ES-I3 (cell line): ENCODE data around the gene SMIM5.

ENCODE experiments used
- H3K36me3 ChIP-seq: 2 replicates; pipeline ENCODE4 v1.6.1; 2013; ENCODE audit warnings: mild to moderate bottlenecking, low read length, control low read depth, moderate library complexity; ENCODE audit not compliant: insufficient read depth
- H3K4me1 ChIP-seq: 2 replicates; pipeline ENCODE4 v1.6.1; 2013; ENCODE audit warnings: mild to moderate bottlenecking, control low read depth, low read length; ENCODE audit not compliant: insufficient read depth
- H3K9ac ChIP-seq: 2 replicates; pipeline ENCODE4 v1.6.1; 2013; ENCODE audit warnings: low read depth, mild to moderate bottlenecking, low read length, moderate library complexity
- H3K9me3 ChIP-seq: 2 replicates; pipeline ENCODE4 v1.6.1; 2013; ENCODE audit warnings: mild to moderate bottlenecking, low read length, moderate library complexity; ENCODE audit not compliant: control insufficient read depth, insufficient read depth

SMIM5 gene

GRCh38 chr17:75647921-75648320, 14.7 kb downstream of the SMIM5 start:
- no peaks in the 10 kb centered on the region for H3K9me3 ChIP-seq
- peaks cover 29% of the 10 kb centered on the region for H3K4me1 ChIP-seq
- no peak overlapping the region for H3K9ac ChIP-seq
- peaks cover 10% of the 10 kb centered on the region; the same call in 1 of the 2 replicates for H3K36me3 ChIP-seq

DNA sequence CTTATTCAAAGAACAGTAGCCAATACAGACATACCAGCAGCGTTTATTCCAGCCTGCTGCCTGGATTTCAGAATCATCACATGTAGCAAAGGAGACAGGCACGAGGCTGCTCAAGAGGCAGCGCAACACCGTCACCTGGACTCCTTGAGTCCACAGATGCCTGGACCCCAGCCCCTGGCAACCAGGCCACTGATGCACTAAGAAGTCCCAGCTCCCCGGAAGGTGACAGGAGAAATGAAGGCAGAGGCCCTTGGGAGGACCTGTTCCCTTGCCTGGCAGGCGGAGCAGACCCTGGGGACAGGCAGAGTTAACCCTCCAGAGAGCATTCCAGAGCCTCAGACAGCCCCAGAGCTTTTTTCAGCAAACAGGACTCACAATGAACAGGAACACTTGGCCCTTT, 16.5 kb downstream of the SMIM5 start:
- Histone ChIP-seq H3K4me1 (peaks cover 20% of the 10 kb centered on the region; the same call in 1 of the 2 replicates), H3K9me3 (no peaks in the 10 kb centered on the region), H3K9ac (no peak overlapping the region), H3K36me3 (peaks cover 8% of the 10 kb centered on the region; the same call in 1 of the 2 replicates)

DNA sequence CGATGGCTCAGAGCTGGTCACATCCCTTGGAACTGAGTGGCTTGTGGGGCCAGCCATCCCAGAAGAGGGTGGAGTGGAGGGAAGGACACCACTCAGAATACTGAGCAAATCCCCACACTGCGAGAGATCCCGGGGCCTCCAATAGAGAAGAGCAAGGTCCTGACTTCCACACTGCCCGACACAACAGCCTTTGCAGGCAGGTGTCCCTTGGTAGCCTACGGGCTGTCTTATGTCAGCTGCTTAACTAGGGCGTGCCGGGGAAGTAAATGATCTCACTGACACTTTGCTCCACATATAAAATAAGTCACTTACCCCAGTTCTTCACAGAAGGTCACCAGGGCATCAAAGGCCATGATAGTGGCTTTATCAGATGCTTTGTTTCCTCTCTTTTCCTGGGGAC, 17.6 kb downstream of the SMIM5 start:
- Histone ChIP-seq H3K36me3 (peaks cover 8% of the 10 kb centered on the region; the same call in 1 of the 2 replicates), H3K4me1 (peaks cover 11% of the 10 kb centered on the region; the same call in 1 of the 2 replicates), H3K9ac (no peak overlapping the region), H3K9me3 (no peaks in the 10 kb centered on the region)

DNA sequence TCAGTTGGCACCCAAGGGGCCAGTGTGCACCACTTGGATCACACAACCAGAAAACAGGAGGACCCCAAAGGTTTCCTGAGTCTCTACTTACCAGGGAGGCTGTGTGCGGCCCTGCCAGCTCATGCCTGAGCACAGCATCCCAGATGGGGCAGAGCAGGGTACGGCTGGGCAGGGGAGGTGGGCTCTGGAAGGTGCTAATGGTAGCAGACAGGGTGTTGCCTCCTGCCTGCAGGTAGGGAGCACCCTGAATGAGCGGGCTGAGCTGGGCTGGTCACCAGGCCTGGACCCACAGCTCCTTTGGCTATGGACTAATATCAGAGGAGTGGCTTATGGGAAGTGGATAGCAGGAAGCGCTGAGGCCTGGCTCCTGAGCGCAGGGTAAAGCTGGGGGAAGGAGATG, 19.1 kb downstream of the SMIM5 start:
- Histone ChIP-seq H3K4me1 (no peaks in the 10 kb centered on the region), H3K9me3 (no peaks in the 10 kb centered on the region), H3K9ac (no peak overlapping the region), H3K36me3 (peaks cover 11% of the 10 kb centered on the region)

- H3K9me3 ChIP-seq: no peaks in the 10 kb centered on the region
- H3K36me3 ChIP-seq: peaks cover 12% of the 10 kb centered on the region
- H3K9ac ChIP-seq: no peak overlapping the region
- no peaks in the 10 kb centered on the region for H3K4me1 ChIP-seq
These were observed 19.8 kb downstream of the SMIM5 start for GRCh38 chr17:75652934-75653549.

GRCh38 chr17:75654176-75654575, 20.9 kb downstream of the SMIM5 start:
- H3K4me1 ChIP-seq: no peaks in the 10 kb centered on the region
- peaks cover 17% of the 10 kb centered on the region for H3K36me3 ChIP-seq
- no peaks in the 10 kb centered on the region for H3K9me3 ChIP-seq
- no peak overlapping the region for H3K9ac ChIP-seq

DNA sequence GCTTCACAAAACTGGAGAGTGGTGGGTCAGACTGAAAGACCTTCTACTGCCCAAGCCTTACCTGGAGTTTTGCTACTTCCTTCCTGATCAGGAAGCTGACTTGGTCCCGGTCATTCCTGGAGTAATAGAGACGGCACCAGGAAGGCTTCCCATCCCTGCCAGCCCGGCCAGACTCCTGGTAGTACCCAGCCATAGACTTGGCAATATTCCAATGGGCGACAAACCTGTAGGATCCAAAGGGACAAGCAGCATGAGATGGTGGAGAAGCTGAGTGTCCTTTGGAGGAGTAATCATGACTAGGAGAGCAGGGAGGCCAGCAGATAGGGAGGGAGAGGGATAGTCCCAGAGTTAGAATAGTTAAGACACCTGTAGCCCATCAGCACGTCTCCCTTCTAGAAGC, 25.0 kb downstream of the SMIM5 start:
- Histone ChIP-seq H3K9me3 (no peaks in the 10 kb centered on the region), H3K36me3 (peaks cover 32% of the 10 kb centered on the region), H3K4me1 (no peaks in the 10 kb centered on the region), H3K9ac (no peak overlapping the region)

- Histone ChIP-seq H3K36me3 (peaks cover 35% of the 10 kb centered on the region), H3K9ac (no peak overlapping the region)
These were observed 28.3 kb downstream of the SMIM5 start for GRCh38 chr17:75661531-75661930.

GRCh38 chr17:75662511-75662910, 29.3 kb downstream of the SMIM5 start:
- Histone ChIP-seq H3K4me1 (no peaks in the 10 kb centered on the region), H3K9ac (no peak overlapping the region), H3K9me3 (no peaks in the 10 kb centered on the region), H3K36me3 (peaks cover 30% of the 10 kb centered on the region)

More at GRCh38 chr17:75661531-75661930, 28.3 kb downstream of the SMIM5 start:
- no peaks in the 10 kb centered on the region for H3K9me3 ChIP-seq
- H3K4me1 ChIP-seq: no peaks in the 10 kb centered on the region

DNA sequence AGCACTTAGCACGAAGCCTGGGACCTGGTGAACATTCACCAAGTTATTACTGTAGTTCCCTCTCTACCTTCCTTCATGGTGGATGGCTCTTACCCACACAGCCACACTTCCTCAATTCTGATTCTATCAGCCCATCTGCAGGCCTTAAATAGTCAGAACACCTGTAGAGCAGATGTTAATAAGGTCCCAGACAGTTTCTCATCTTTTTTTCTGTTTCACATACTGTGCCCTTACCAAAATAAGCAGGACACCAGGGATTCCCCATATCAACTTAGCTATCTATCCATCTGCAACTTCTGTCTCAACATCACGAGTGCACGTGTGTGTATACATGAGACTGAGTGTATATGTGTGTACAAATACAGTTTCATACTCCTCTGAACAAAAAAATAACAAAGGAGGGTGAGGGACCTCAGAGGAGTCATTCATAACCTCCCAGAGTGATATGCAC, 30.9 kb downstream of the SMIM5 start:
- Histone ChIP-seq H3K4me1 (no peaks in the 10 kb centered on the region), H3K9ac (no peak overlapping the region), H3K36me3 (peaks cover 26% of the 10 kb centered on the region; the same call in 1 of the 2 replicates), H3K9me3 (no peaks in the 10 kb centered on the region)

GRCh38 chr17:75665981-75666380, 32.7 kb downstream of the SMIM5 start:
- peaks cover 27% of the 10 kb centered on the region for H3K36me3 ChIP-seq
- H3K9ac ChIP-seq: peak overlapping the region; percentile 76; the same call in 1 of the 2 replicates
- H3K9me3 ChIP-seq: no peaks in the 10 kb centered on the region
- H3K4me1 ChIP-seq: no peaks in the 10 kb centered on the region

DNA sequence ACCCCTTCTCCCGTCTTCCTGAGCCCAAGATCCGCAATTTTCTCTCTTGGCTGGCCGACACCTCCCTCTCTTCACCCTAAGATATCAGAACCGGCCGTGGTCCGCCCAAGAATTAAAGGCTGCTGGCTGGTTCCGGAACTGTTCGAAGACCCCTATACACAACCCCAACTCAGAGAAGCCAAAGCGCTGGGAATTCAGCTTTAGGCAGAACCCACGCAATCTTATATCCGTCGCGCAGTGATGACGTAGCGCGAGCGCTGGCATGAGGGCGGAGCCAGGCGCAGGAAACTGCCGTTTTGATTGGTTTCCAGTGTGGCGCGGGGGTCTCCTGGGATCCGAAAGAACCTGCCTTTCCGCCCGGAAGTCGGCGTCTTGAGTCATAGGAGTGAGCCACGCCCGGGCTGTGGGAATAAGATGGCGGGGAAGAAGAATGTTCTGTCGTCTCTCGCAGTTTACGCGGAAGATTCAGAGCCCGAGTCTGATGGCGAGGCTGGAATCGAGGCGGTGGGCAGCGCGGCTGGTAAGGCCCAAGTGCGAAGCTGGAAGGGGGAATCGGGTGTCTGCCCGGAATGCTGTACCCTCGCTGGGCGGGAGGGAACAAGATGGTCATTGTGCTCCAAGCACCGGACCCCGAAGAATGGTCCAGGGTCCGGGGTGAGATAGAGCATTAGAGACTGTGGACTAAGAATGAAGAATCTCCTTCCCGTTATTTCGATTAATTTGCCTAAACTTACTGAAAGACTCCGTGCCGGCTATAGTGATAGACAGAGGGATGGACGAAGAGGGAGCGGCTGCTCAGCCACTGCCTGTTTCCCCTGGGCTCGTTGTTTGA, 33.9 kb downstream of the SMIM5 start, which contains the start of the genes RECQL5 and SAP30BP:
RECQL5 (minus strand) TSS at position 196 of the 832 bp plus-strand sequence. CDS start 597 bp downstream, outside the sequence.
SAP30BP (plus strand) TSS at position 380 of the 832 bp plus-strand sequence; CDS start at position 415, 35 bp downstream.
- Histone ChIP-seq H3K4me1 (no peaks in the 10 kb centered on the region), H3K9me3 (no peaks in the 10 kb centered on the region), H3K36me3 (peaks cover 26% of the 10 kb centered on the region), H3K9ac (peak within 1 kb of the TSS; percentile 76)

- Histone ChIP-seq H3K36me3 (peaks cover 22% of the 10 kb centered on the region), H3K9ac (peak overlapping the region; percentile 76), H3K4me1 (no peaks in the 10 kb centered on the region), H3K9me3 (no peaks in the 10 kb centered on the region)
These were observed 34.6 kb downstream of the SMIM5 start for GRCh38 chr17:75667825-75668224.

- Histone ChIP-seq H3K9me3 (no peaks in the 10 kb centered on the region), H3K36me3 (peaks cover 20% of the 10 kb centered on the region), H3K4me1 (no peaks in the 10 kb centered on the region), H3K9ac (no peak overlapping the region)
These were observed 35.3 kb downstream of the SMIM5 start for GRCh38 chr17:75668489-75668888.
